H1 (cell line): ENCODE measurements around the gene SAMD15. TPM values are rescaled to one million over a fixed set of nuclear protein-coding genes. Genes with fewer than 3 reads are reported as not detected.

ENCODE experiments used
- CTCF ChIA-PET: fragments of 300-600 bp; sonication (Branson Sonifier 250); formaldehyde crosslinking; loops from one replicate; lab custom pipeline; 2021; ENCODE audit not compliant: partially characterized antibody; lab: Charles Lee
- POLR2A ChIA-PET: fragments of 300-600 bp; sonication (Branson Sonifier 250); formaldehyde crosslinking; loops from one replicate; lab custom pipeline; 2021; ENCODE audit warnings: inconsistent platforms; ENCODE audit not compliant: partially characterized antibody; lab: Charles Lee
- DNase-seq, 2 experiments: peaks; one replicate each; pipeline versions ENCODE4 v3.0.0 to v3.0.0-alpha.2; 2010 to 2022; ENCODE audit warnings: low spot score in 2 of 2, low read depth in 1 of 2, mixed read lengths in 1 of 2
- FAIRE-seq: peaks from 2 replicates; lab custom pipeline; 2011; peaks lifted over from hg19 to GRCh38; lab: Jason Lieb, UNC
- H2AFZ ChIP-seq: 2 replicates; pipeline ENCODE4 v1.8.1; 2012; ENCODE audit warnings: low read length, inconsistent platforms
- H2AK5ac ChIP-seq: 2 replicates; pipeline ENCODE4 v1.6.1; 2013; ENCODE audit warnings: low read depth, low read length
- H2BK120ac ChIP-seq: replicated peaks from 2 replicates; pipeline ENCODE3; 2013; ENCODE audit warnings: low read depth, low read length, inconsistent platforms
- H2BK12ac ChIP-seq: 2 replicates; pipeline ENCODE4 v1.6.1; 2013; ENCODE audit warnings: low read depth, low read length
- H2BK15ac ChIP-seq: 2 replicates; pipeline ENCODE4 v1.6.1; 2013; ENCODE audit warnings: low read length
- H2BK20ac ChIP-seq: 2 replicates; pipeline ENCODE4 v1.6.1; 2013; ENCODE audit warnings: low read length
- H2BK5ac ChIP-seq: 2 replicates; pipeline ENCODE4 v1.6.1; 2013; ENCODE audit warnings: low read depth, low read length
- H3K14ac ChIP-seq: 2 replicates; pipeline ENCODE4 v1.6.1; 2013; ENCODE audit warnings: inconsistent platforms; ENCODE audit not compliant: insufficient read length
- H3K18ac ChIP-seq: 2 replicates; pipeline ENCODE4 v1.6.1; 2013; ENCODE audit warnings: low read length; ENCODE audit errors: extremely low read depth
- H3K23ac ChIP-seq: 2 replicates; pipeline ENCODE4 v1.6.1; 2013; ENCODE audit warnings: inconsistent platforms; ENCODE audit not compliant: insufficient read length
- H3K23me2 ChIP-seq: 2 replicates; pipeline ENCODE4 v1.6.1; 2013; ENCODE audit warnings: low read depth, low read length
- H3K27ac ChIP-seq: 2 replicates; pipeline ENCODE4 v1.6.1; 2011; ENCODE audit warnings: low read depth, low read length, inconsistent platforms
- H3K27me3 ChIP-seq, 4 experiments: replicated peaks in 1 of 4; 1 replicate in 1 of 4; 2 replicates in 3 of 4; pipeline versions ENCODE4 v1.6.1 to v1.8.1; 2011 to 2013; ENCODE audit warnings: low read length in 3 of 4, mild to moderate bottlenecking in 3 of 4, inconsistent platforms in 2 of 4, mixed read lengths in 2 of 4, moderate library complexity in 1 of 4; ENCODE audit not compliant: control insufficient read depth in 3 of 4, insufficient read depth in 3 of 4; ENCODE audit errors: extremely low read depth in 1 of 4
- H3K36me3 ChIP-seq, 4 experiments: 2 replicates each; pipeline versions ENCODE4 v1.6.1 to v1.8.1; 2011 to 2013; ENCODE audit warnings: mild to moderate bottlenecking in 4 of 4, low read length in 3 of 4, moderate library complexity in 2 of 4, control low read depth in 1 of 4, inconsistent platforms in 1 of 4; ENCODE audit not compliant: insufficient read depth in 4 of 4, control insufficient read depth in 2 of 4
- H3K4ac ChIP-seq: replicated peaks from 2 replicates; pipeline ENCODE3; 2013; ENCODE audit warnings: low read length, low read depth, mixed read lengths, inconsistent platforms; ENCODE audit not compliant: insufficient read length
- H3K4me1 ChIP-seq, 4 experiments: replicated peaks in 1 of 4; 1 replicate in 1 of 4; 2 replicates in 3 of 4; pipeline versions ENCODE4 v1.6.1 to v1.8.1; 2011 to 2013; ENCODE audit warnings: low read length in 3 of 4, inconsistent platforms in 2 of 4, mixed read lengths in 1 of 4; ENCODE audit not compliant: insufficient read depth in 4 of 4, control insufficient read depth in 3 of 4
- H3K4me2 ChIP-seq, 2 experiments: 2 replicates each; pipeline versions ENCODE4 v1.6.1 to v1.8.1; 2011 to 2013; ENCODE audit warnings: low read depth in 2 of 2, low read length in 2 of 2, control low read depth in 1 of 2, inconsistent platforms in 1 of 2, mild to moderate bottlenecking in 1 of 2; ENCODE audit not compliant: insufficient read depth in 1 of 2
- H3K4me3 ChIP-seq, 4 experiments: fragments of 200-600, 300-600 bp in 1 of 4; sonication (generic), shearing (Covaris generic), sonication (Bioruptor Twin) in 1 of 4; 2 replicates each; pipeline versions ENCODE4 v1.5.1 to v1.8.1; 2011 to 2016; ENCODE audit warnings: low read length in 4 of 4, low read depth in 3 of 4, control low read depth in 2 of 4, inconsistent platforms in 2 of 4, mild to moderate bottlenecking in 2 of 4, mixed read lengths in 1 of 4, moderate library complexity in 1 of 4; ENCODE audit not compliant: insufficient read depth in 2 of 4; ENCODE audit errors: extremely low read depth in 1 of 4
- H3K56ac ChIP-seq: replicated peaks from 2 replicates; pipeline ENCODE3; 2013; ENCODE audit warnings: low read depth, mild to moderate bottlenecking, mixed read lengths, low read length, inconsistent platforms; ENCODE audit not compliant: insufficient read length
- H3K79me1 ChIP-seq: 2 replicates; pipeline ENCODE4 v1.6.1; 2013; ENCODE audit warnings: low read depth, low read length, control low read depth
- H3K79me2 ChIP-seq, 2 experiments: 2 replicates each; pipeline versions ENCODE4 v1.6.1 to v1.8.1; 2012 to 2013; ENCODE audit warnings: low read length in 2 of 2, mild to moderate bottlenecking in 2 of 2, inconsistent platforms in 1 of 2; ENCODE audit not compliant: insufficient read depth in 2 of 2, control insufficient read depth in 1 of 2
- H3K9ac ChIP-seq, 4 experiments: replicated peaks in 1 of 4; 1 replicate in 1 of 4; 2 replicates in 3 of 4; pipeline versions ENCODE4 v1.6.1 to v1.8.1; 2011 to 2013; ENCODE audit warnings: low read depth in 3 of 4, low read length in 3 of 4, control low read depth in 2 of 4, mild to moderate bottlenecking in 2 of 4, moderate library complexity in 2 of 4, inconsistent platforms in 1 of 4; ENCODE audit errors: extremely low read depth in 1 of 4
- H3K9me3 ChIP-seq, 2 experiments: 2 replicates each; pipeline versions ENCODE4 v1.6.1 to v1.8.1; 2012 to 2013; ENCODE audit warnings: mild to moderate bottlenecking in 2 of 2, moderate library complexity in 2 of 2, control low read depth in 1 of 2, inconsistent platforms in 1 of 2, low read depth in 1 of 2, low read length in 1 of 2, mixed read lengths in 1 of 2; ENCODE audit not compliant: insufficient read depth in 2 of 2
- H4K20me1 ChIP-seq, 2 experiments: replicated peaks in 1 of 2; 2 replicates each; pipeline versions ENCODE3 to v1.8.1; 2011 to 2013; ENCODE audit warnings: inconsistent platforms in 2 of 2, low read length in 2 of 2, mild to moderate bottlenecking in 1 of 2; ENCODE audit not compliant: insufficient read depth in 2 of 2, control insufficient read depth in 1 of 2
- H4K5ac ChIP-seq: 2 replicates; pipeline ENCODE4 v1.6.1; 2013; ENCODE audit warnings: low read length, low read depth, mixed read lengths, inconsistent platforms; ENCODE audit not compliant: insufficient read length
- H4K8ac ChIP-seq: 2 replicates; pipeline ENCODE4 v1.8.0; 2013; ENCODE audit warnings: mild to moderate bottlenecking, moderate library complexity, low read length, inconsistent platforms; ENCODE audit not compliant: insufficient read depth; ENCODE audit errors: extremely low read depth
- H4K91ac ChIP-seq: replicated peaks from 2 replicates; pipeline ENCODE3; 2013; ENCODE audit warnings: low read length, mixed read lengths, inconsistent platforms; ENCODE audit not compliant: insufficient read length
- CBX5 ChIP-seq: fragments of 300-800, 300-1000 bp; sonication (generic); IDR thresholded peaks from 2 replicates; pipeline ENCODE4 v1.7.1; 2016; ENCODE audit warnings: antibody characterized with exemption, low read length, low read depth
- CREB1 ChIP-seq: IDR thresholded peaks from 2 replicates; pipeline ENCODE4 v1.6.1; 2012; ENCODE audit warnings: inconsistent platforms
- EZH2 ChIP-seq: fragments of 200-600 bp; sonication (generic); IDR thresholded peaks from 2 replicates; pipeline ENCODE4 v1.7.1; 2012; ENCODE audit warnings: low read depth, mild to moderate bottlenecking, moderate library complexity, low read length, inconsistent platforms; ENCODE audit not compliant: severe bottlenecking
- FOSL1 ChIP-seq: IDR thresholded peaks from 2 replicates; pipeline ENCODE4 v1.6.1; 2011; ENCODE audit warnings: mild to moderate bottlenecking, low read depth, low read length, moderate library complexity; ENCODE audit not compliant: insufficient read depth
- GABPA ChIP-seq: IDR thresholded peaks from 2 replicates; pipeline ENCODE4 v1.6.1; 2011; ENCODE audit warnings: mild to moderate bottlenecking, low read length, moderate library complexity, borderline replicate concordance; ENCODE audit not compliant: insufficient read depth
- JUN ChIP-seq: IDR thresholded peaks from 2 replicates; pipeline ENCODE4 v1.6.1; 2011; ENCODE audit warnings: low read depth, mild to moderate bottlenecking, improper control_type of control experiment, low read length
- MAFK ChIP-seq: IDR thresholded peaks from 2 replicates; pipeline ENCODE4 v1.6.1; 2012; ENCODE audit warnings: low read depth, mild to moderate bottlenecking, improper control_type of control experiment, low read length
- MAX ChIP-seq: IDR thresholded peaks from 2 replicates; pipeline ENCODE4 v1.6.1; 2012; ENCODE audit warnings: inconsistent platforms
- POLR2A ChIP-seq, 2 experiments: IDR thresholded peaks; 1 replicate in 1 of 2; 2 replicates in 1 of 2; pipeline ENCODE4 v1.6.1; 2011; ENCODE audit warnings: low read depth in 2 of 2, low read length in 2 of 2, mild to moderate bottlenecking in 2 of 2; ENCODE audit errors: control extremely low read depth in 1 of 2
- POLR2AphosphoS5 ChIP-seq: IDR thresholded peaks from 2 replicates; pipeline ENCODE4 v1.6.1; 2011; ENCODE audit warnings: low read depth, low read length
- POU5F1 ChIP-seq: IDR thresholded peaks from 2 replicates; pipeline ENCODE4 v1.6.1; 2011; ENCODE audit warnings: low read depth, mild to moderate bottlenecking, low read length, moderate library complexity
- RAD21 ChIP-seq, 2 experiments: IDR thresholded peaks in 1 of 2; conservative IDR thresholded peaks in 1 of 2; 2 replicates each; pipeline ENCODE4 v1.6.1; 2011; ENCODE audit warnings: low read depth in 2 of 2, low read length in 2 of 2, improper control_type of control experiment in 1 of 2, inconsistent platforms in 1 of 2, mild to moderate bottlenecking in 1 of 2, moderate library complexity in 1 of 2
- SIN3A ChIP-seq, 2 experiments: IDR thresholded peaks in 1 of 2; conservative IDR thresholded peaks in 1 of 2; 2 replicates each; pipeline ENCODE4 v1.6.1; 2011 to 2012; ENCODE audit warnings: low read length in 2 of 2, improper control_type of control experiment in 1 of 2, low read depth in 1 of 2, mild to moderate bottlenecking in 1 of 2
- SIX5 ChIP-seq: IDR thresholded peaks from 2 replicates; pipeline ENCODE4 v1.6.1; 2011; ENCODE audit warnings: mild to moderate bottlenecking, low read depth, low read length
- SP1 ChIP-seq: IDR thresholded peaks from 2 replicates; pipeline ENCODE4 v1.6.1; 2011; ENCODE audit warnings: low read depth, low read length
- SRF ChIP-seq: IDR thresholded peaks from 2 replicates; pipeline ENCODE4 v1.6.1; 2011; ENCODE audit warnings: mild to moderate bottlenecking, low read depth, low read length, moderate library complexity
- WGBS, 2 experiments: shearing (Covaris generic) in 1 of 2; methylation state at CpG; one replicate each; pipeline versions ENCODE4 v1.1.6 to v1.1.7; 2013 to 2015; ENCODE audit warnings: low lambda C conversion rate in 2 of 2, mixed read lengths in 2 of 2, inconsistent platforms in 1 of 2, low coverage in 1 of 2, missing lambda C conversion rate in 1 of 2; ENCODE audit not compliant: insufficient replicate concordance in 2 of 2, insufficient coverage in 1 of 2, insufficient read length in 1 of 2; ENCODE audit errors: extremely low coverage in 1 of 2, missing lambda C conversion rate in 1 of 2; 5-methylcytosine and 5-hydroxymethylcytosine counted together
- polyA plus RNA-seq, 7 experiments: library from polyadenylated mRNA; depleted of rRNA in 3 of 7; stranded (reverse) in 5 of 7; unstranded in 2 of 7; fragments of >200 nt in 5 of 7; fragments of 200-250 nt in 2 of 7; gene quantifications; 1 replicate in 5 of 7; 2 replicates in 1 of 7; 4 replicates in 1 of 7; pipeline versions ENCODE4 v1.2.1 to v1.2.3, GENCODE V29; 2011 to 2013; ENCODE audit warnings: missing spikeins in 2 of 7, mixed read lengths in 2 of 7
- total RNA-seq: library from RNA; stranded (reverse); fragmentation: NEBNext Ultra II Directional; extraction: Animal tissue kit (Norgen Biotek cat#: 25700); gene quantifications from 2 replicates; pipeline ENCODE4 v1.2.1, GENCODE V29; 2021

Gene SAMD15
- total and polyA plus RNA-seq, 2 of the 8 experiments (the other 6 are each of a cell fraction or from before 2014, with no cell fraction given), result 0.17 to 1.0 TPM

DNA sequence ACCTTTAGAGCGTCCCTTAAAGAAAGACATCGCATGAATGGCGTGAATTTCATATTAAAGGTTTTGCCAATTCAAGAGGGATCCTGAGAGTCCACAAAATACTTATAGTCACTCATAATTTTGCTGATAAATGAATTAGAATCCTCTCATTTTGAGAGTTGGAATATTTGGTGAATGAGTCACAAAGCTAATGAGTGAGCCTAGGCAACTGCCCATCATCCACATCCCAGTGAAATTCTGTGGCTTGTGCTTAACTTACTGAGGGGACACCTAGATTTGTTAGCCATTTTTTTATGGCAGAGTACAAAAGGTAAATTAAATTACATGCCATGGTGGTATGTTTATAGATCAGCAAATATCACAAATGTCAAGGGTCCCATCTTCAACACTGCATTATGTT is 58.9 kb downstream of the SAMD15 start:
- H3K23ac ChIP-seq, result no peak overlapping the region
- H3K4ac ChIP-seq, result no peak overlapping the region
- H3K56ac ChIP-seq, result no peak overlapping the region
- H2BK15ac ChIP-seq, result no peak overlapping the region
- no peaks in the 10 kb centered on the region for H3K79me1 ChIP-seq
- H3K9me3 ChIP-seq, result no peaks in the 10 kb centered on the region
- no peak overlapping the region for H2AK5ac ChIP-seq
- no peak overlapping the region for H2BK5ac ChIP-seq
- no peak overlapping the region for H2BK12ac ChIP-seq
- peaks cover 3 to 14% (median 7%) of the 10 kb centered on the region in 4 experiments; a peak in 5 of 8 replicates for H3K36me3 ChIP-seq
- H2BK120ac ChIP-seq, result no peak overlapping the region
- CTCF ChIA-PET, result no interaction called here
- H4K91ac ChIP-seq, result no peak overlapping the region
- H3K27ac ChIP-seq, result no peak overlapping the region
- no peak overlapping the region for H2BK20ac ChIP-seq
- H4K20me1 ChIP-seq, result peaks cover 0 to 2% of the 10 kb centered on the region in 2 experiments
- H4K5ac ChIP-seq, result no peak overlapping the region
- POLR2A ChIA-PET, result no interaction called here
- H4K8ac ChIP-seq, result no peak overlapping the region
- no peak overlapping the region for H3K14ac ChIP-seq
- H3K23me2 ChIP-seq, result no peaks in the 10 kb centered on the region
- DNase-seq (no peak), FAIRE-seq (no peak)
- no peaks in the 10 kb centered on the region for H3K79me2 ChIP-seq
- H3K18ac ChIP-seq, result no peak overlapping the region
- H3K4me3 ChIP-seq, result no peak overlapping the region
- no peaks in the 10 kb centered on the region for H3K4me1 ChIP-seq
- H3K27me3 ChIP-seq, result no peaks in the 10 kb centered on the region
- no peak overlapping the region for H2AFZ ChIP-seq
- no peak overlapping the region for H3K4me2 ChIP-seq
- H3K9ac ChIP-seq, result no peak overlapping the region
- 96% methylated on average over 3 of the region's 3 CpGs; no CpG with 5 or more reads in 1 of the 2 experiments for WGBS, 2 experiments
- TF ChIP-seq EZH2 (no peak), SIN3A (conservative IDR thresholded peaks at IDR 0.05 in 1 of 2, IDR thresholded peaks at IDR 0.05 in 1 of 2; ENCODE audit: low read depth in 1 of 2, low read length in 2 of 2) (no peak), POU5F1 (no peak), MAFK (no peak), CBX5 (no peak), FOSL1 (no peak), POLR2A (IDR thresholded peaks at IDR 0.05; ENCODE audit: control extremely low read depth in 1 of 2, low read depth in 2 of 2, low read length in 2 of 2) (no peak), SP1 (no peak), CREB1 (no peak), GABPA (no peak), RAD21 (IDR thresholded peaks at IDR 0.05 in 1 of 2, conservative IDR thresholded peaks at IDR 0.05 in 1 of 2; ENCODE audit: low read depth in 2 of 2, low read length in 2 of 2) (no peak), MAX (no peak), SIX5 (no peak), JUN (no peak), POLR2AphosphoS5 (no peak), SRF (no peak)
